ENCODE measurements around the gene SEPHS2. TPM values are rescaled to one million over a fixed set of nuclear protein-coding genes. Genes with fewer than 3 reads are reported as not detected.
"Not testable (repeated sequence)": the region's sequence is repeated elsewhere in the genome, so short reads cannot be mapped to it uniquely, and the experiment has no call there.

SEPHS2 gene
- polyA plus RNA-seq, 12 donors: 12.6 to 32.9 (median 15.5) TPM; not detected in 1

GRCh38 chr16:30473231-30474073 is 27.8 kb upstream of the SEPHS2 start:
- DNase-seq: no peak

- peak; percentile 17 for DNase-seq
These were observed 26.8 kb upstream of the SEPHS2 start, which contains the start of gene ITGAL for GRCh38 chr16:30472328-30472942. Gene ITGAL, plus strand, starts transcription at chr16:30472742. Its CDS starts 96 bp downstream, at chr16:30472838.

- DNase-seq: no peak
These were observed 24.9 kb upstream of the SEPHS2 start for GRCh38 chr16:30470632-30470995.

- no peak for DNase-seq
These were observed 24.5 kb upstream of the SEPHS2 start for GRCh38 chr16:30470170-30470512.

GRCh38 chr16:30464078-30464477 is 18.4 kb upstream of the SEPHS2 start:
- no peak for DNase-seq

- DNase-seq: not testable (repeated sequence)
These were observed 15.8 kb upstream of the SEPHS2 start for GRCh38 chr16:30461426-30461825.

GRCh38 chr16:30459456-30459855 is 13.8 kb upstream of the SEPHS2 start:
- no peak for DNase-seq

GRCh38 chr16:30458561-30459394 is 13.1 kb upstream of the SEPHS2 start:
- DNase-seq: no peak

- no peak for DNase-seq
These were observed 12.3 kb upstream of the SEPHS2 start for GRCh38 chr16:30457743-30458560.

- DNase-seq: no peak
These were observed 11.6 kb upstream of the SEPHS2 start for GRCh38 chr16:30457256-30457655.

- DNase-seq: no peak
These were observed 10.6 kb upstream of the SEPHS2 start for GRCh38 chr16:30456302-30456701.

- DNase-seq: not testable (repeated sequence)
These were observed 7.3 kb upstream of the SEPHS2 start for GRCh38 chr16:30452709-30453580.

- no peak for DNase-seq
These were observed 3.4 kb upstream of the SEPHS2 start for GRCh38 chr16:30449116-30449435.

- DNase-seq: no peak
These were observed 2.0 kb upstream of the SEPHS2 start for GRCh38 chr16:30447512-30448226.

GRCh38 chr16:30446203-30446595 is 525 bp upstream of the SEPHS2 start:
- DNase-seq: no peak

- no peak for DNase-seq
These were observed 596 bp downstream of the SEPHS2 start for GRCh38 chr16:30445149-30445407.

GRCh38 chr16:30444231-30445148 is 1.2 kb downstream of the SEPHS2 start:
- no peak for DNase-seq

GRCh38 chr16:30443631-30444030 is 2.0 kb downstream of the SEPHS2 start:
- no peak for DNase-seq

- no peak for DNase-seq
These were observed 5.8 kb downstream of the SEPHS2 start for GRCh38 chr16:30439720-30440348.
